AG09309 (cell line): ENCODE data around the gene DLGAP1.

ENCODE experiments used
- DNase-seq: peaks from one replicate; pipeline ENCODE4 v3.0.0-alpha.2; 2010; ENCODE audit warnings: low read depth
- H3K4me3 ChIP-seq: 2 replicates; pipeline ENCODE4 v1.5.1; 2011; ENCODE audit warnings: mild to moderate bottlenecking, low read depth, low read length, moderate library complexity; ENCODE audit not compliant: control insufficient read depth
- TF ChIP-seq, protein P1 (sequence below): IDR thresholded peaks from 2 replicates; pipeline ENCODE4 v1.5.1; 2011; ENCODE audit warnings: mild to moderate bottlenecking, low read depth, low read length, inconsistent platforms; ENCODE audit not compliant: insufficient read depth, control insufficient read depth; ENCODE audit errors: missing control alignments

Gene DLGAP1

DNA sequence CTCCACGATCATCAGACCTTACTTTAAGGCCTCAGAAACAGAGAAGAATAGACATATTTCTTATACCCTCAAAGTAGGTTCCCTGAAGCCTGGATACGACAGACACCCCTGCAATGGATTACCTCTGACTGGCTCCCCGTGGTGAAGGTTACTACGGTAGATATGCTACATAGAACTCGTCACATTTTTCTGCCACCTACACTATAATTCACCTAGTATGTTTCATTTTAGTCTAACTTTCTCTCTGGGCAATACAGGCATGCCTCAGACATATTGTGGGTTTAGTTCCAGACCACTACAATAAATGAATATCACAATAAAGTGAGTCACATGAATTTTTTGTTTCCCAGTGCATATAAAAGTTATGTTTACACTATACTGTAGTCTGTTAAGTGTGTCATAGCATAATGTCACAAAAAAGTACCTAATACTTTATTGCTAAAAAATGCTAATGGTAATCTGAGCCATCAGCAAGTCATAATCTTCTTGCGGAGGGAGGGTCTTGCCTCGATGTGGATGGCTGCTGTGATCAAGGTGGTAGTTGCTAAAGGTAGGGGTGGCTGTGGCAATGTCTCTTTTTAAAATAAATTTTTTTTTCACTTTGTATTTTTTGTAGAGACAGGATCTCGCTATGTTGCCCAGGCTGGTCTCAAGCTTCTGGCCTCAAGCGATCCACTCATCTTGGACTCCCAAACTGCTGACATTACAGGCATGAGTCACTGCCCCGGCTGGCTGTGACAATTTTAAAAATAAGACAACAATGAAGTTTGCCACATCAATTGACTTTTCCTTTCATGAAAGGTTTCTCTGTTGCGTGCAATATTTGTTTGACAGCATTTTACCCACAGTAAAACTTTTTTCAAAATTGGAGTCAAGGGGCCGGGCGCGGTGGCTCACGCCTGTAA lies 940.5 kb downstream of the DLGAP1 start:
- no peak overlapping the region for H3K4me3 ChIP-seq
- DNase-seq, result peak; percentile 14
- TF ChIP-seq, protein P1, sequence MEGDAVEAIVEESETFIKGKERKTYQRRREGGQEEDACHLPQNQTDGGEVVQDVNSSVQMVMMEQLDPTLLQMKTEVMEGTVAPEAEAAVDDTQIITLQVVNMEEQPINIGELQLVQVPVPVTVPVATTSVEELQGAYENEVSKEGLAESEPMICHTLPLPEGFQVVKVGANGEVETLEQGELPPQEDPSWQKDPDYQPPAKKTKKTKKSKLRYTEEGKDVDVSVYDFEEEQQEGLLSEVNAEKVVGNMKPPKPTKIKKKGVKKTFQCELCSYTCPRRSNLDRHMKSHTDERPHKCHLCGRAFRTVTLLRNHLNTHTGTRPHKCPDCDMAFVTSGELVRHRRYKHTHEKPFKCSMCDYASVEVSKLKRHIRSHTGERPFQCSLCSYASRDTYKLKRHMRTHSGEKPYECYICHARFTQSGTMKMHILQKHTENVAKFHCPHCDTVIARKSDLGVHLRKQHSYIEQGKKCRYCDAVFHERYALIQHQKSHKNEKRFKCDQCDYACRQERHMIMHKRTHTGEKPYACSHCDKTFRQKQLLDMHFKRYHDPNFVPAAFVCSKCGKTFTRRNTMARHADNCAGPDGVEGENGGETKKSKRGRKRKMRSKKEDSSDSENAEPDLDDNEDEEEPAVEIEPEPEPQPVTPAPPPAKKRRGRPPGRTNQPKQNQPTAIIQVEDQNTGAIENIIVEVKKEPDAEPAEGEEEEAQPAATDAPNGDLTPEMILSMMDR, result no peak

DNA sequence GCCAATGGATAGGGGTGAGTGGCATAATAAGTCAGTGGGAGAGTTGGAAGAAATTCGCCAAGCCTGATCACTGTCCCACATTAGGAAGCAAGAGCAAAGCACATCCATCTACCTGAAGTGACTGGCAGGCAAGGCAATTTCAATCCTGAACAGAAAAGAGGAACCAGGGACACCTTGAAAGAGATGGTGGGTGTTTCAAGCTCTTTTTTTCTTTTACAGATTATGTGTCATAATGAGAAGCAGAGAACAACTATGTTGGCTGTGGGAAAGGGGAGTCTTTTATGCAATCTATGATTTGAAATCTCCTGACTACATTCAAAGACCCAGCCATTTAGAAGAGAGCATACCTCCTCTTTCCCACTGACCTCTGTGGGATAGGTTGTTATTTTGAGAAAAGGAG lies 941.6 kb downstream of the DLGAP1 start:
- no peak overlapping the region for H3K4me3 ChIP-seq
- DNase-seq, result no peak
- TF ChIP-seq, protein P1, result no peak

DNA sequence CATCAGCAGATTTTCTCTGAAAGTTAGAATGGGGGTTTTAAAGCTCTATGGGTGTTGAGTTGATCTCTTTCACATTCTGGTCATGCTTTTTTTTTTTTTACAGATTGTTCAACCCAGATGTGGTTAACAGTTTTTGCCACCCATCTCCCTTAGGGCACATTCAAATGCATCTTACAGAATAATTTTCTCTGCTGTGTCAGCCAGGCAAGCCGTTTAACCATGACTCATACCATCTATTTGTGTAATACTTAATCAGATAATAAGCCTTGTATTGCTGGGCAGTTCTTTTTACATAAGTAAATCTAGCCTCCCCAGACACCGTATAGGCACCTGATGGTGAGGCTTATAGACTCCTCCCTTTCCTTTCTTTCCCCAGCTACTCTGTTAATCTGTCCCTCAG lies 943.1 kb downstream of the DLGAP1 start:
- peak; percentile 79 for DNase-seq
- TF ChIP-seq, protein P1, result no peak
- H3K4me3 ChIP-seq, result no peak overlapping the region

DNA sequence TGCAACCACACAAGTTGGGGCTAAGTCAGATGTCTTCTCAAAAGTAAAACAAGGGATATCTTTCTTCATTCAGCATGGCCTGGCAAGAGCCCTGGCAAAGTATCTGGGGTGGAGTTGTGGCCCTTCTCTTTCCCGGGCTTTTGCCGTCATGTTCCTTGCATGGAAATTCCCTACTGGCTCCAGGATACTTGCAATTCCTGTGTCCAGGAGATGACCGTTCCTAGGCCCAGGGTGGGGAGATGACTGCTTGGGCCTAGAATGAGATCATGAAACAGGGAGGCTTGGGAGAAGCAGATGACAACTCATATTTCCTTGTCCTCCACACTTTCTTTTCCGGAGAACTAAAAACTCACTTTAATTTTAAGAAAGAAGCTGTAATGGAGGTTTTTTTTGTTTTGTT lies 944.2 kb downstream of the DLGAP1 start:
- TF ChIP-seq, protein P1, result no peak
- no peak for DNase-seq
- no peak overlapping the region for H3K4me3 ChIP-seq

DNA sequence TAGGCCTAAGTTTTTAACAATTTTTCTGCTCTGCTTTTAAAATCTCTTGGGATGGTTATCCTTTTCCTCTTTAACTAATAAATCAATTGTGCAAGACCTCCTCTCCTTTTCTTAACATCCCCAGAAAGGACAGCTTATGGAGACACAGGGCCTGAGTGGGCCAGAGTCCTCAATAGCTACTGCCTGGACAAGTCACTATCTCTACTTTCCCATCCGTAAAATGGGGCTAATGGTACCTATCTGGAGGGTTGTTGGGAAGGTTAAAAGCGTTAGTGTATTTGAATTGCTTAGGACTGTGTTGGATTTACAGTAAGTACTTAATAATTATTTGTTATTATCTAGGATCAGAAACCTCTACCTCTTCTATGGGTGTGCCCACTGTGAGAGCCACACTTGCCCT lies 945.1 kb downstream of the DLGAP1 start:
- TF ChIP-seq, protein P1, result no peak
- H3K4me3 ChIP-seq, result no peak overlapping the region
- DNase-seq, result no peak

DNA sequence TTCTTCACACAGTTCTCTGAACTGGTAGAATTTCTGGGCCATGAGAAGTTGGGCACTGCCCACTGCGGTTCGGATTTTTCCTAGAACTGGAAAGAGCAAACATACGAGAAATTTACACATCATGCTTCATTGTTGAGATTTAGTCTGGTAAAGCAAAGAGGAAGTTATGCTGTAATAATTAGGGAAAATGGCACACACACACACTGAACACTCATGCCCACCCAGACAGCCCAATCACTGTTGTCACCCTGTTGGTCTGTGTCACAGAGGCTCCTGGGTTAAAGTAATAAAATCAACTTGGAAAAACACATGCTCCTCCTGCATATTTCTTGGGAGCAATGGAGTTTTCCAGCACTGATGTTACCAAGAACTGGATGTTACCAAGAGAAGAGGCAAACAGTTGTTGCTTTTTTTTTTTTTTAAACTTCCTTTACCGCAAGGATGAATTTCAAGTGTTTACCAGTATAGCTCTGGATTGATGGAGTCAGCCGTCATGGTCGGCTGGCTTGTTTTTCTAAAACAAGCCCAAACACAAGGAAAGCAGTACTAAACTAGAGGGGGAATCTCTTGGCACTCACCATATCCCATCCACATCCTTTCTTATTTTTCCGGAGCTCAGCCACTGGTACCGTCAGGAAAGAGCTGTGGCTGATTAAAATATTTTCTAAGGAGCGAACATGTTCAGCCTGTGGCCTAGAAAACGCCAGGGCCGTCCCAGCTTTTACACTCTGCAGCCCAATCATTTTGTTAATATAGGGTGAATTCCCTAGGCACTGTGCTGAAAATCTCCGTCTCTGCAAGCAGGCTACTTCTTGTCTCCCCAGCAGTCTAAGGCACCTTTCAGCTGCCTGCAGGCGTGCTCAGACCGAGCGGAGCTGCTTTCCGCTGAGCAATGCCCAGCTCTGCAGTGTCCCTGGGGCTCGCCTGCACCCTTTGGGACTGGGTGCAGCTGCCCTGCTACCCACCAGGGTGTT lies 946.2 kb downstream of the DLGAP1 start:
- no peak overlapping the region for H3K4me3 ChIP-seq
- TF ChIP-seq, protein P1, result no peak
- no peak for DNase-seq
